SK-N-SH (cell line): ENCODE data around the gene CEP250. TPM values are rescaled to one million over a fixed set of nuclear protein-coding genes. Genes with fewer than 3 reads are reported as not detected.
"Not testable (repeated sequence)": the region's sequence is repeated elsewhere in the genome, so short reads cannot be mapped to it uniquely, and the experiment has no call there.

ENCODE experiments used
- CTCF ChIA-PET: fragments of 300-600, 350-600 bp; formaldehyde crosslinking; extraction: SDS; loops from one replicate; lab custom pipeline; 2021; lab: Yijun Ruan, JAX
- POLR2A ChIA-PET: fragments of 350-600 bp; sonication (Branson Sonifier 250); formaldehyde crosslinking; extraction: SDS; loops from one replicate; lab custom pipeline; 2020; ENCODE audit warnings: antibody characterized with exemption, inconsistent platforms; lab: Yijun Ruan, JAX
- DNase-seq: peaks from one replicate; pipeline ENCODE4 v3.0.0; 2012
- H2AFZ ChIP-seq: fragments of 200-600 bp; sonication (generic); 2 replicates; pipeline ENCODE4 v1.8.1; 2016; ENCODE audit warnings: antibody characterized with exemption, mild to moderate bottlenecking, low read depth
- H3F3A ChIP-seq: fragments of 200-600 bp; sonication (generic); replicated peaks from 2 replicates; pipeline ENCODE3; 2016; ENCODE audit warnings: antibody characterized with exemption, mild to moderate bottlenecking; ENCODE audit not compliant: insufficient read depth
- H3K27ac ChIP-seq, 2 experiments: fragments of 200-500 bp in 1 of 2; fragments of 200-600 bp in 1 of 2; sonication (Bioruptor generic) in 1 of 2; sonication (generic), shearing (Covaris generic) in 1 of 2; 2 replicates each; pipeline versions ENCODE4 v1.5.1 to v1.6.1; 2014 to 2016; ENCODE audit warnings: low read depth in 2 of 2, inconsistent platforms in 1 of 2, low read length in 1 of 2, mild to moderate bottlenecking in 1 of 2, mixed read lengths in 1 of 2
- H3K27me3 ChIP-seq: fragments of 200-600 bp; sonication (generic), shearing (Covaris generic); 2 replicates; pipeline ENCODE4 v1.6.1; 2016; ENCODE audit warnings: mixed run types; ENCODE audit not compliant: insufficient read depth
- H3K36me3 ChIP-seq, 2 experiments: fragments of 200-500 bp in 1 of 2; fragments of 200-600 bp in 1 of 2; sonication (Bioruptor generic) in 1 of 2; sonication (generic) in 1 of 2; replicated peaks in 1 of 2; 2 replicates each; pipeline versions ENCODE3 to v1.5.1; 2014 to 2016; ENCODE audit warnings: low read length in 1 of 2, mild to moderate bottlenecking in 1 of 2; ENCODE audit not compliant: insufficient read depth in 2 of 2, control insufficient read depth in 1 of 2
- H3K4me1 ChIP-seq, 2 experiments: fragments of 200-500 bp in 1 of 2; fragments of 200-600 bp in 1 of 2; sonication (Bioruptor generic) in 1 of 2; sonication (generic), shearing (Covaris generic) in 1 of 2; 2 replicates each; pipeline versions ENCODE4 v1.5.1 to v1.6.1; 2014 to 2016; ENCODE audit warnings: low read depth in 1 of 2, low read length in 1 of 2, mixed run types in 1 of 2; ENCODE audit not compliant: insufficient read depth in 2 of 2, control insufficient read depth in 1 of 2
- H3K4me2 ChIP-seq: fragments of 200-600 bp; sonication (generic), shearing (Covaris generic); 2 replicates; pipeline ENCODE4 v1.6.1; 2017; ENCODE audit warnings: mixed run types
- H3K4me3 ChIP-seq, 2 experiments: fragments of 200-500 bp in 1 of 2; fragments of 200-600 bp in 1 of 2; sonication (Bioruptor generic) in 1 of 2; sonication (generic), shearing (Covaris generic) in 1 of 2; 2 replicates each; pipeline versions ENCODE4 v1.5.1 to v1.8.1; 2014 to 2016; ENCODE audit warnings: low read depth in 2 of 2, inconsistent platforms in 1 of 2, low read length in 1 of 2, mild to moderate bottlenecking in 1 of 2, mixed read lengths in 1 of 2, moderate library complexity in 1 of 2
- H3K79me2 ChIP-seq: fragments of 200-600 bp; sonication (generic); 2 replicates; pipeline ENCODE4 v1.8.1; 2017; ENCODE audit warnings: mild to moderate bottlenecking; ENCODE audit not compliant: insufficient read depth
- H3K9ac ChIP-seq: fragments of 200-600 bp; sonication (generic); 2 replicates; pipeline ENCODE4 v1.6.1; 2017; ENCODE audit warnings: mixed run types
- H3K9me2 ChIP-seq: fragments of 200-600 bp; sonication (generic); 2 replicates; pipeline ENCODE4 v1.6.1; 2017; ENCODE audit warnings: mixed run types
- H3K9me3 ChIP-seq: fragments of 200-600 bp; sonication (generic); 2 replicates; pipeline ENCODE4 v1.6.1; 2017; ENCODE audit warnings: mixed run types, mild to moderate bottlenecking, moderate library complexity
- H4K20me1 ChIP-seq: fragments of 200-600 bp; sonication (generic); 2 replicates; pipeline ENCODE4 v1.6.1; 2017; ENCODE audit warnings: mild to moderate bottlenecking, mixed run types; ENCODE audit not compliant: insufficient read depth
- CHD2 ChIP-seq: fragments of 150-350 bp; IDR thresholded peaks from 2 replicates; pipeline ENCODE4 v1.6.1; 2018; ENCODE audit warnings: low read length; ENCODE audit not compliant: partially characterized antibody
- EP300 ChIP-seq, 2 experiments: IDR thresholded peaks; 2 replicates each; pipeline versions ENCODE4 v1.4.0 to v1.6.1; 2012; ENCODE audit warnings: borderline replicate concordance in 1 of 2, low read depth in 1 of 2, low read length in 1 of 2
- FOXJ3 ChIP-seq: sonication (generic); formaldehyde crosslinking; IDR thresholded peaks from 2 replicates; pipeline ENCODE4 v1.5.1; 2020; ENCODE audit warnings: mild to moderate bottlenecking, missing genetic modification reagents
- FOXM1 ChIP-seq: IDR thresholded peaks from 2 replicates; pipeline ENCODE4 v1.4.0; 2012; ENCODE audit warnings: low read depth, mild to moderate bottlenecking
- GABPA ChIP-seq: IDR thresholded peaks from 2 replicates; pipeline ENCODE4 v1.4.0; 2012; ENCODE audit warnings: low read depth, mild to moderate bottlenecking
- NFIC ChIP-seq: IDR thresholded peaks from 2 replicates; pipeline ENCODE4 v1.4.0; 2012; ENCODE audit warnings: borderline replicate concordance
- PBX3 ChIP-seq: IDR thresholded peaks from 2 replicates; pipeline ENCODE4; 2012
- POLR2AphosphoS5 ChIP-seq: IDR thresholded peaks from 2 replicates; pipeline ENCODE4 v1.6.1; 2012; ENCODE audit warnings: low read depth, low read length
- RAD21 ChIP-seq: IDR thresholded peaks from 2 replicates; pipeline ENCODE4 v1.6.1; 2012; ENCODE audit warnings: mild to moderate bottlenecking, low read length
- RCOR1 ChIP-seq: fragments of 150-350 bp; IDR thresholded peaks from 2 replicates; pipeline ENCODE4 v1.6.1; 2017; ENCODE audit warnings: antibody characterized with exemption, low read length
- RXRA ChIP-seq: IDR thresholded peaks from 2 replicates; pipeline ENCODE4 v1.4.0; 2012; ENCODE audit warnings: low read depth, mild to moderate bottlenecking, borderline replicate concordance
- SMC3 ChIP-seq: IDR thresholded peaks from 2 replicates; pipeline ENCODE4 v1.6.1; 2012; ENCODE audit warnings: low read depth, low read length, improper control_type of control experiment
- WGBS: methylation state at CpG from one replicate; pipeline ENCODE4 v1.1.6; 2017; ENCODE audit warnings: low lambda C conversion rate; 5-methylcytosine and 5-hydroxymethylcytosine counted together
- polyA plus RNA-seq, 3 experiments: library from polyadenylated mRNA; depleted of rRNA; stranded (reverse); fragments of >200 nt; gene quantifications; 2 replicates each; pipeline ENCODE4 v1.2.3, GENCODE V29; 2012
- TF ChIP-seq, protein P1 (sequence below): IDR thresholded peaks from 2 replicates; pipeline ENCODE4 v1.6.1; 2012; ENCODE audit warnings: mild to moderate bottlenecking, low read depth, low read length, moderate library complexity
- TF ChIP-seq, protein P2 (sequence below): IDR thresholded peaks from 2 replicates; pipeline ENCODE4 v1.4.0; 2012; ENCODE audit warnings: low read depth, borderline replicate concordance

Gene CEP250
- polyA plus RNA-seq, 1 of the 3 experiments (the other 2 are of a cell fraction) = 13.3 TPM

- TF ChIP-seq, protein P1, sequence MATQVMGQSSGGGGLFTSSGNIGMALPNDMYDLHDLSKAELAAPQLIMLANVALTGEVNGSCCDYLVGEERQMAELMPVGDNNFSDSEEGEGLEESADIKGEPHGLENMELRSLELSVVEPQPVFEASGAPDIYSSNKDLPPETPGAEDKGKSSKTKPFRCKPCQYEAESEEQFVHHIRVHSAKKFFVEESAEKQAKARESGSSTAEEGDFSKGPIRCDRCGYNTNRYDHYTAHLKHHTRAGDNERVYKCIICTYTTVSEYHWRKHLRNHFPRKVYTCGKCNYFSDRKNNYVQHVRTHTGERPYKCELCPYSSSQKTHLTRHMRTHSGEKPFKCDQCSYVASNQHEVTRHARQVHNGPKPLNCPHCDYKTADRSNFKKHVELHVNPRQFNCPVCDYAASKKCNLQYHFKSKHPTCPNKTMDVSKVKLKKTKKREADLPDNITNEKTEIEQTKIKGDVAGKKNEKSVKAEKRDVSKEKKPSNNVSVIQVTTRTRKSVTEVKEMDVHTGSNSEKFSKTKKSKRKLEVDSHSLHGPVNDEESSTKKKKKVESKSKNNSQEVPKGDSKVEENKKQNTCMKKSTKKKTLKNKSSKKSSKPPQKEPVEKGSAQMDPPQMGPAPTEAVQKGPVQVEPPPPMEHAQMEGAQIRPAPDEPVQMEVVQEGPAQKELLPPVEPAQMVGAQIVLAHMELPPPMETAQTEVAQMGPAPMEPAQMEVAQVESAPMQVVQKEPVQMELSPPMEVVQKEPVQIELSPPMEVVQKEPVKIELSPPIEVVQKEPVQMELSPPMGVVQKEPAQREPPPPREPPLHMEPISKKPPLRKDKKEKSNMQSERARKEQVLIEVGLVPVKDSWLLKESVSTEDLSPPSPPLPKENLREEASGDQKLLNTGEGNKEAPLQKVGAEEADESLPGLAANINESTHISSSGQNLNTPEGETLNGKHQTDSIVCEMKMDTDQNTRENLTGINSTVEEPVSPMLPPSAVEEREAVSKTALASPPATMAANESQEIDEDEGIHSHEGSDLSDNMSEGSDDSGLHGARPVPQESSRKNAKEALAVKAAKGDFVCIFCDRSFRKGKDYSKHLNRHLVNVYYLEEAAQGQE = no peak
- TF ChIP-seq FOXM1 (no peak), RXRA (no peak), RCOR1 (no peak)
- TF ChIP-seq, protein P2, sequence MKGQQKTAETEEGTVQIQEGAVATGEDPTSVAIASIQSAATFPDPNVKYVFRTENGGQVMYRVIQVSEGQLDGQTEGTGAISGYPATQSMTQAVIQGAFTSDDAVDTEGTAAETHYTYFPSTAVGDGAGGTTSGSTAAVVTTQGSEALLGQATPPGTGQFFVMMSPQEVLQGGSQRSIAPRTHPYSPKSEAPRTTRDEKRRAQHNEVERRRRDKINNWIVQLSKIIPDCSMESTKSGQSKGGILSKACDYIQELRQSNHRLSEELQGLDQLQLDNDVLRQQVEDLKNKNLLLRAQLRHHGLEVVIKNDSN = no peak
These were observed 89.0 kb downstream of the CEP250 start (continued) for GRCh38 chr20:35544436-35544835.

DNA sequence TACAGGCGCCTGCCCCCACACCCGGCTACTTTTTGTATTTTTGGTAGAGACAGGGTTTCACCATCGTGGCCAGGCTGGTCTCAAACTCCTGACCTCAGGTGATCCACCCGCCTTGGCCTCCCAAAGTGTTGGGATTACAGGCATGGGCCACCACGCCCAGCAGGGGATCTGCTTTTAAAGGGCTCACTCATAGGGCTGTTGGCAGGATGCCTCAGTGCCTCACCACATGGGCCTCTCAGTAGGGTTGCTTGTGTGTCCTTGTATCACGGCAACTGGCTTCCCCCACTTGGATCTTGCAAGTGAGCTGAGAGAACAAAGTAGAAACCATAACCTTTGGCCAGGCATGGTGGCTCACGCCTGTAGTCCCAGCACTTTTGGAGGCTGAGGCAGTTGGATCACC, 89.5 kb downstream of the CEP250 start:
- H3K36me3 ChIP-seq = peaks cover 42 to 44% of the 10 kb centered on the region in 2 experiments

GRCh38 chr20:35546127-35546526, 90.7 kb downstream of the CEP250 start:
- H3K9me3 ChIP-seq = no peaks in the 10 kb centered on the region
- no peaks in the 10 kb centered on the region for H4K20me1 ChIP-seq
- H3K4me2 ChIP-seq = no peak overlapping the region
- POLR2A ChIA-PET = no interaction called here
- no peak overlapping the region for H3K9ac ChIP-seq
- peaks cover 0 to 13% of the 10 kb centered on the region in 2 experiments; a peak in 2 of 4 replicates for H3K4me1 ChIP-seq
- H3K9me2 ChIP-seq = no peaks in the 10 kb centered on the region
- H3K27me3 ChIP-seq = no peaks in the 10 kb centered on the region
- no peak overlapping the region for H3K4me3 ChIP-seq
- 90% methylated on average over 1 of the region's 1 CpG for WGBS
- peaks cover 3% of the 10 kb centered on the region for H3F3A ChIP-seq
- H3K79me2 ChIP-seq = peaks cover 20% of the 10 kb centered on the region
- CTCF ChIA-PET = no interaction called here
- peaks cover 42 to 48% of the 10 kb centered on the region in 2 experiments for H3K36me3 ChIP-seq
- DNase-seq = no peak
- H3K27ac ChIP-seq = no peak overlapping the region
- H2AFZ ChIP-seq = no peak overlapping the region
- TF ChIP-seq, protein P2 = no peak
- TF ChIP-seq RAD21 = no peak
- TF ChIP-seq PBX3 = no peak
- no peak for TF ChIP-seq RXRA
- TF ChIP-seq SMC3 = no peak
- TF ChIP-seq POLR2AphosphoS5 = no peak
- no peak for TF ChIP-seq FOXJ3 (CRISPR knock-in tag)
- no peak for TF ChIP-seq RCOR1
- TF ChIP-seq CHD2 = no peak
- no peak for TF ChIP-seq GABPA
- TF ChIP-seq, protein P1 = no peak
- no peak for TF ChIP-seq EP300 (IDR thresholded peaks at IDR 0.05; ENCODE audit: borderline replicate concordance in 1 of 2, low read depth in 1 of 2, low read length in 1 of 2)
- no peak for TF ChIP-seq NFIC

More for the DNA sequence above, 89.5 kb downstream of the CEP250 start:
- DNase-seq, H3K9ac ChIP-seq, H3K27ac ChIP-seq, H3F3A ChIP-seq, H4K20me1 ChIP-seq, H2AFZ ChIP-seq, H3K9me3 ChIP-seq, H3K4me2 ChIP-seq, H3K4me3 ChIP-seq, POLR2A ChIA-PET, H3K9me2 ChIP-seq, H3K27me3 ChIP-seq: not testable (repeated sequence)
- CTCF ChIA-PET = interaction anchor here (1.6 kb wide), 1 partner anchor 17 kb away, joined by 5 read pairs; no protein-coding TSS in a partner anchor
- WGBS = 98% methylated on average over 7 of the region's 7 CpGs
- H3K4me1 ChIP-seq = peaks cover 0 to 14% of the 10 kb centered on the region in 2 experiments; a peak in 2 of 4 replicates
- peaks cover 20% of the 10 kb centered on the region for H3K79me2 ChIP-seq
